ENCODE measurements around the gene CARD14. TPM values are rescaled to one million over a fixed set of nuclear protein-coding genes. Genes with fewer than 3 reads are reported as not detected.

Gene CARD14
- total and polyA plus RNA-seq, 2 of the 13 experiments (the other 11 are each of a cell fraction or from before 2014, with no cell fraction given): 0.11 TPM; not detected in 1

GRCh38 chr17:80147035-80147822 is 22.6 kb upstream of the CARD14 start, which contains the start of gene EIF4A3 (continued):
- TF ChIP-seq ZFP91 (CRISPR knock-in tag; IDR thresholded peaks at IDR 0.05; ENCODE audit: borderline replicate concordance): peak; percentile 92
- TF ChIP-seq ARHGAP35 (CRISPR knock-in tag; IDR thresholded peaks at IDR 0.05; ENCODE audit: borderline replicate concordance): peak; percentile 97; the same call in 1 of the 2 replicates
- peak; percentile 80; the same call in 1 of the 2 replicates for TF ChIP-seq GFI1 (CRISPR knock-in tag; IDR thresholded peaks at IDR 0.05; ENCODE audit: borderline replicate concordance)
- TF ChIP-seq POLR2AphosphoS5 (IDR thresholded peaks at IDR 0.05; ENCODE audit: low read depth, low read length): peak; percentile 67
- peak; percentile 97 for TF ChIP-seq ZNF225 (CRISPR knock-in tag; IDR thresholded peaks at IDR 0.05)
- TF ChIP-seq ZNF484 (CRISPR knock-in tag; IDR thresholded peaks at IDR 0.05; ENCODE audit: borderline replicate concordance, low read depth): no peak
- peak; percentile 79 for TF ChIP-seq TBX3 (IDR thresholded peaks at IDR 0.05; ENCODE audit: borderline replicate concordance)
- peak; percentile 49 for TF ChIP-seq ZNF281 (CRISPR knock-in tag; IDR thresholded peaks at IDR 0.05; ENCODE audit: borderline replicate concordance)
- no peak for TF ChIP-seq ZKSCAN8 (CRISPR knock-in tag; IDR thresholded peaks at IDR 0.05; ENCODE audit: borderline replicate concordance)
- TF ChIP-seq NFE2L1 (CRISPR knock-in tag; IDR thresholded peaks at IDR 0.05; ENCODE audit: borderline replicate concordance): peak; percentile 13; the same call in 1 of the 2 replicates
- peak; percentile 5 for TF ChIP-seq SKI (IDR thresholded peaks at IDR 0.05; ENCODE audit: partially characterized antibody)
- no peak for TF ChIP-seq ZUFSP (CRISPR knock-in tag; IDR thresholded peaks at IDR 0.05; ENCODE audit: borderline replicate concordance)
- peak; percentile 76; the same call in 1 of the 2 replicates for TF ChIP-seq NFKB2 (CRISPR knock-in tag; IDR thresholded peaks at IDR 0.05; ENCODE audit: borderline replicate concordance)
- TF ChIP-seq BRF2 (CRISPR knock-in tag; IDR thresholded peaks at IDR 0.05): peak; percentile 96
- TF ChIP-seq ZNF263 (CRISPR knock-in tag; IDR thresholded peaks at IDR 0.05): no peak
- peak; percentile 86 for TF ChIP-seq PRDM15 (CRISPR knock-in tag; IDR thresholded peaks at IDR 0.05)
- peak; percentile 91 for TF ChIP-seq TAF1 (CRISPR knock-in tag; IDR thresholded peaks at IDR 0.05)
